HepG2 (cell line): ENCODE results near the gene TGFA. TPM values are rescaled to one million over a fixed set of nuclear protein-coding genes. Genes with fewer than 3 reads are reported as not detected.

Source experiments
- CBX1 ChIP-seq: IDR thresholded peaks from one replicate; pipeline ENCODE4 v1.6.1; 2016; ENCODE audit warnings: antibody characterized with exemption, low read depth
- CEBPG ChIP-seq: IDR thresholded peaks from 2 replicates; pipeline ENCODE4 v1.6.1; 2016
- ESRRA ChIP-seq: sonication (generic); formaldehyde crosslinking; IDR thresholded peaks from 2 replicates; pipeline ENCODE4 v1.5.1; 2020; ENCODE audit warnings: mild to moderate bottlenecking, low read depth, missing genetic modification reagents
- IKZF4 ChIP-seq: sonication (generic); formaldehyde crosslinking; IDR thresholded peaks from 2 replicates; pipeline ENCODE4 v1.5.1; 2020; ENCODE audit warnings: borderline replicate concordance, mild to moderate bottlenecking, low read depth, missing genetic modification reagents; ENCODE audit errors: not compliant biosample characterization
- MBD4 ChIP-seq: IDR thresholded peaks from 2 replicates; pipeline ENCODE4 v1.6.1; 2012; ENCODE audit warnings: low read length, inconsistent platforms, borderline replicate concordance
- MYC ChIP-seq: sonication (generic); formaldehyde crosslinking; IDR thresholded peaks from 2 replicates; pipeline ENCODE4 v1.9.0; 2021; ENCODE audit warnings: missing genetic modification reagents, borderline replicate concordance
- NAIF1 ChIP-seq: sonication (generic); formaldehyde crosslinking; IDR thresholded peaks from 2 replicates; pipeline ENCODE4 v1.5.0; 2020; ENCODE audit warnings: mild to moderate bottlenecking, missing genetic modification reagents, borderline replicate concordance
- NFIC ChIP-seq: IDR thresholded peaks from 2 replicates; pipeline ENCODE4 v1.6.1; 2012; ENCODE audit warnings: mild to moderate bottlenecking, low read length, inconsistent platforms
- NKX3-1 ChIP-seq: sonication (generic); formaldehyde crosslinking; IDR thresholded peaks from 2 replicates; pipeline ENCODE4 v1.5.0; 2020; ENCODE audit warnings: missing genetic modification reagents
- POLR2G ChIP-seq: fragments of 200-400 bp; formaldehyde crosslinking; IDR thresholded peaks from 2 replicates; pipeline ENCODE4 v1.6.1; 2018; ENCODE audit warnings: mild to moderate bottlenecking, low read depth, low read length, moderate library complexity
- PRMT3 ChIP-seq: sonication (generic); formaldehyde crosslinking; IDR thresholded peaks from 2 replicates; pipeline ENCODE4 v1.8.1; 2022; ENCODE audit warnings: low read depth, mild to moderate bottlenecking, moderate library complexity, missing genetic modification reagents, borderline replicate concordance
- PTBP1 ChIP-seq: fragments of 200-400 bp; formaldehyde crosslinking; IDR thresholded peaks from 2 replicates; pipeline ENCODE4 v1.6.1; 2018; ENCODE audit warnings: low read length, low read depth; ENCODE audit not compliant: poor library complexity, severe bottlenecking
- RBM22 ChIP-seq: fragments of 200-400 bp; formaldehyde crosslinking; optimal IDR thresholded peaks from 2 replicates; pipeline ENCODE3; 2017; ENCODE audit warnings: mild to moderate bottlenecking, low read length, moderate library complexity
- SMARCC2 ChIP-seq: fragments of 450-650 bp; IDR thresholded peaks from 2 replicates; pipeline ENCODE4 v1.6.1; 2017; ENCODE audit warnings: antibody characterized with exemption, mild to moderate bottlenecking
- YEATS4 ChIP-seq: sonication (generic); formaldehyde crosslinking; IDR thresholded peaks from 2 replicates; pipeline ENCODE4 v1.4.0; 2020; ENCODE audit warnings: missing genetic modification reagents, borderline replicate concordance
- ZFP1 ChIP-seq: IDR thresholded peaks from 2 replicates; pipeline ENCODE4 v1.6.1; 2016
- ZFX ChIP-seq: sonication (generic); formaldehyde crosslinking; IDR thresholded peaks from 2 replicates; pipeline ENCODE4 v1.4.0; 2020; ENCODE audit warnings: mild to moderate bottlenecking, low read depth, missing genetic modification reagents, moderate library complexity
- ZNF24 ChIP-seq: fragments of 450-650 bp; IDR thresholded peaks from 2 replicates; pipeline ENCODE4 v1.6.1; 2017; ENCODE audit warnings: antibody characterized with exemption, mild to moderate bottlenecking
- ZNF253 ChIP-seq: sonication (generic); formaldehyde crosslinking; IDR thresholded peaks from 2 replicates; pipeline ENCODE4 v1.8.0; 2022; ENCODE audit warnings: mild to moderate bottlenecking, missing genetic modification reagents, borderline replicate concordance
- ZNF362 ChIP-seq: sonication (generic); formaldehyde crosslinking; IDR thresholded peaks from 2 replicates; pipeline ENCODE4 v1.4.0; 2020; ENCODE audit warnings: missing genetic modification reagents, mild to moderate bottlenecking, borderline replicate concordance
- ZNF558 ChIP-seq: sonication (generic); formaldehyde crosslinking; IDR thresholded peaks from 2 replicates; pipeline ENCODE4 v1.9.0; 2022; ENCODE audit warnings: mild to moderate bottlenecking, missing genetic modification reagents, borderline replicate concordance
- ZNF562 ChIP-seq: sonication (generic); formaldehyde crosslinking; IDR thresholded peaks from 2 replicates; pipeline ENCODE4 v1.8.0; 2022; ENCODE audit warnings: missing genetic modification reagents, borderline replicate concordance
- ZNF614 ChIP-seq: IDR thresholded peaks from 2 replicates; pipeline ENCODE4 v1.6.1; 2018; ENCODE audit warnings: missing biosample characterization, missing genetic modification reagents, inconsistent platforms, borderline replicate concordance
- ZNF777 ChIP-seq: sonication (generic); formaldehyde crosslinking; IDR thresholded peaks from 2 replicates; pipeline ENCODE4 v1.4.0; 2020; ENCODE audit warnings: missing genetic modification reagents
- polyA plus RNA-seq, 8 experiments: library from polyadenylated mRNA; depleted of rRNA in 3 of 8; stranded (reverse) in 7 of 8; unstranded in 1 of 8; fragments of >200 nt; fragmentation: Illumina TruSeq in 4 of 8; extraction: Trizol in 4 of 8; gene quantifications; 2 replicates each; pipeline versions ENCODE4 v1.2.1 to v1.2.3, GENCODE V29; 2011 to 2016; ENCODE audit warnings: low read depth in 4 of 8, missing spikeins in 1 of 8, mixed read lengths in 1 of 8; ENCODE audit not compliant: insufficient read depth in 1 of 8
- total RNA-seq, 5 experiments: library from RNA; depleted of rRNA; stranded (reverse); fragments of >200 nt; fragmentation: Illumina TruSeq; extraction: Trizol; gene quantifications; 2 replicates each; pipeline ENCODE4 v1.2.3, GENCODE V29; 2016; ENCODE audit warnings: low read depth in 1 of 5
- TF ChIP-seq, protein P1 (sequence below): sonication (generic); formaldehyde crosslinking; IDR thresholded peaks from 2 replicates; pipeline ENCODE4 v1.4.0; 2020; ENCODE audit warnings: missing genetic modification reagents, mild to moderate bottlenecking, borderline replicate concordance
- TF ChIP-seq, protein P2 (sequence below): sonication (generic); formaldehyde crosslinking; IDR thresholded peaks from 2 replicates; pipeline ENCODE4 v1.8.0; 2022; ENCODE audit warnings: mild to moderate bottlenecking, missing genetic modification reagents, borderline replicate concordance

The TGFA gene
- total and polyA plus RNA-seq, 2 of the 13 experiments (the other 11 are each of a cell fraction or from before 2014, with no cell fraction given): 7.8 to 15.3 TPM

DNA sequence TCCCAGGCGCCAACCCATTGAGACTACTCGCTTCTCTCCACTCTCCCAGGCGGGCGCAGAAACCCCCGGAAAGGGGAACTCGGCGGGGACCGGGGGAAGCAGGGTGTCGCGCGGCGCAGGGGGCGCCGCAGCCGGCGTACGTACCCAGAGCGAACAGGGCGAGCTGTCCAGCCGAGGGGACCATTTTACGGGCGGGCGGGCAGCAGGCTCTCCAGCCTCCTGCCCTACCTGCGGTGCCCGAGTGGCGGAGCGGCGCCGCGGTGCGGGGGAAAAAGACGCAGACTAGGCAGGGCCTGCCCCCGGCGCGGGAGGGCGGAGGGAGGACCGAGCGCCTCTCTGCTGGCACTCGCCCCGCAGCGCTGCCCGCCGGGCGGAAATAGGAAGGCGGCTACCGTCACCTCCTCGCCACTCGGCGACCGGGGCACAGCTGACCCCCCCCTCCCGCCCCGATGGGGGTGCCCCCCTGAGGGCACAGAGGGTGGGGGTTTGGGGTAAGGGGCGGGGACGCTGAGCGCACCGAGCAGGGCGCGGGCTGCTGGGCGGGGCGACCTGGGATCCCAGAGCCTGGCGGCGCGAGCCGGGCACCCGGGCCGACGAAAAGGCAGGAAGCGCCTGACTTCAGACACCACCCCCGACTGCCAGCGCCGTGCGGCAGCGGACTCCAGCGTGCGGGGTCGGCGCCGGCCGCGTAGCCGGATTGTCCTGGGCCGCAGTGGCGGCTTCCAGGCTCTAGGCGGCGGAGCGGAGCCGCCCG lies at the start of gene TGFA (continued):
- TF ChIP-seq, protein P1, sequence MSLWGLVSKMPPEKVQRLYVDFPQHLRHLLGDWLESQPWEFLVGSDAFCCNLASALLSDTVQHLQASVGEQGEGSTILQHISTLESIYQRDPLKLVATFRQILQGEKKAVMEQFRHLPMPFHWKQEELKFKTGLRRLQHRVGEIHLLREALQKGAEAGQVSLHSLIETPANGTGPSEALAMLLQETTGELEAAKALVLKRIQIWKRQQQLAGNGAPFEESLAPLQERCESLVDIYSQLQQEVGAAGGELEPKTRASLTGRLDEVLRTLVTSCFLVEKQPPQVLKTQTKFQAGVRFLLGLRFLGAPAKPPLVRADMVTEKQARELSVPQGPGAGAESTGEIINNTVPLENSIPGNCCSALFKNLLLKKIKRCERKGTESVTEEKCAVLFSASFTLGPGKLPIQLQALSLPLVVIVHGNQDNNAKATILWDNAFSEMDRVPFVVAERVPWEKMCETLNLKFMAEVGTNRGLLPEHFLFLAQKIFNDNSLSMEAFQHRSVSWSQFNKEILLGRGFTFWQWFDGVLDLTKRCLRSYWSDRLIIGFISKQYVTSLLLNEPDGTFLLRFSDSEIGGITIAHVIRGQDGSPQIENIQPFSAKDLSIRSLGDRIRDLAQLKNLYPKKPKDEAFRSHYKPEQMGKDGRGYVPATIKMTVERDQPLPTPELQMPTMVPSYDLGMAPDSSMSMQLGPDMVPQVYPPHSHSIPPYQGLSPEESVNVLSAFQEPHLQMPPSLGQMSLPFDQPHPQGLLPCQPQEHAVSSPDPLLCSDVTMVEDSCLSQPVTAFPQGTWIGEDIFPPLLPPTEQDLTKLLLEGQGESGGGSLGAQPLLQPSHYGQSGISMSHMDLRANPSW (CRISPR knock-in tag): no peak
- peak; percentile 19 for TF ChIP-seq IKZF4 (CRISPR knock-in tag)
- no peak for TF ChIP-seq CBX1
- TF ChIP-seq ZNF362 (CRISPR knock-in tag): peak; percentile 15; the same call in 1 of the 2 replicates
- TF ChIP-seq NFIC: no peak
- TF ChIP-seq SMARCC2: no peak
- TF ChIP-seq ZFP1 (CRISPR knock-in tag): no peak
- no peak for TF ChIP-seq ZNF558
- peak; percentile 94 for TF ChIP-seq NAIF1 (CRISPR knock-in tag)
- peak; percentile 49 for TF ChIP-seq ZNF777 (CRISPR knock-in tag)
- TF ChIP-seq POLR2G: peak; percentile 87
- TF ChIP-seq ZNF562 (CRISPR knock-in tag): no peak
- no peak; the same call in 1 of the 2 replicates for TF ChIP-seq ZNF614 (CRISPR knock-in tag)
- no peak for TF ChIP-seq PTBP1
- no peak for TF ChIP-seq ZNF24
- TF ChIP-seq MYC (CRISPR knock-in tag): no peak
- no peak for TF ChIP-seq YEATS4 (CRISPR knock-in tag)
- TF ChIP-seq MBD4: no peak
- TF ChIP-seq CEBPG (CRISPR knock-in tag): no peak
- TF ChIP-seq, protein P2, sequence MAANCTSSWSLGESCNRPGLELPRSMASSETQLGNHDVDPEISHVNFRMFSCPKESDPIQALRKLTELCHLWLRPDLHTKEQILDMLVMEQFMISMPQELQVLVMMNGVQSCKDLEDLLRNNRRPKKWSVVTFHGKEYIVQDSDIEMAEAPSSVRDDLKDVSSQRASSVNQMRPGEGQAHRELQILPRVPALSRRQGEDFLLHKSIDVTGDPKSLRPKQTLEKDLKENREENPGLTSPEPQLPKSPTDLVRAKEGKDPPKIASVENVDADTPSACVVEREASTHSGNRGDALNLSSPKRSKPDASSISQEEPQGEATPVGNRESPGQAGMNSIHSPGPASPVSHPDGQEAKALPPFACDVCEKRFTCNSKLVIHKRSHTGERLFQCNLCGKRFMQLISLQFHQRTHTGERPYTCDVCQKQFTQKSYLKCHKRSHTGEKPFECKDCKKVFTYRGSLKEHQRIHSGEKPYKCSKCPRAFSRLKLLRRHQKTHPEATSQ (CRISPR knock-in tag): 0 out of 2 replicates have a peak, but pooled peaks have one; percentile 0
- TF ChIP-seq ESRRA (CRISPR knock-in tag): no peak
- TF ChIP-seq ZFX: peak; percentile 79
- no peak for TF ChIP-seq ZNF253 (CRISPR knock-in tag)
- TF ChIP-seq PRMT3 (CRISPR knock-in tag): no peak
- TF ChIP-seq RBM22: no peak
- 0 out of 2 replicates have a peak, but pooled peaks have one; percentile 13 for TF ChIP-seq NKX3-1
